ENCODE measurements around the gene TPH2.

GRCh38 chr12:71973687-71974086, 35.0 kb downstream of the TPH2 start:
- TF ChIP-seq POLR2A (IDR thresholded peaks at IDR 0.05; ENCODE audit: low read depth, low read length) (no peak), TAF1 (IDR thresholded peaks at IDR 0.05; ENCODE audit: low read depth, low read length) (no peak), POLR2AphosphoS5 (IDR thresholded peaks at IDR 0.05; ENCODE audit: low read depth, low read length) (no peak), SPI1 (IDR thresholded peaks at IDR 0.05; ENCODE audit: low read depth, low read length) (no peak), PAX5 (IDR thresholded peaks at IDR 0.05; ENCODE audit: insufficient read depth, low read length, severe bottlenecking) (no peak)

Data from GM12891 (cell line).